Measurements from ENCODE around the gene SPP2.

Gene SPP2

DNA sequence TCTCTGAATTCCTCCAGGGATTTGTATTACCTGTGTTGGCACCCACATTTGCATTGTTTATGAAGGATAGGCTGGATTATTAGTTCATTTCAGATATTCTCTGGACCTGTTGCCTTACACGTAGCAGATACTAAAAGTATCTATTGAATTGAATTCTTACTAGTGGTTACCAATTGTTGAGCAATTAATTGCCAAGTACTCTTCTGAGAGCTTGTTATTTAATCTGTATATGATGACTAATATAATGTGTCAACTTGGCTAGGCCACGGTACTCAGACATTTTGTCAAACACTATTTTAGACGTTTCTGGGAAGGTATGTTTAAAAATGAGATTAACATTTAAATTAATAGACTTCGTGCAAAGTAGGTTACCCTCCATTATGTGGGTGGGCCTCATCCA, 2.5 kb upstream of the SPP2 start:
- in situ Hi-C loops (cut with MboI; ENCODE audit: low pct_unique_long_range_greater_than_20kb, low sequenced_read_pairs, unreplicated experiment) = no loop called here
- DNase-seq (ENCODE audit: low spot score) = no peak
- TF ChIP-seq, protein P1, sequence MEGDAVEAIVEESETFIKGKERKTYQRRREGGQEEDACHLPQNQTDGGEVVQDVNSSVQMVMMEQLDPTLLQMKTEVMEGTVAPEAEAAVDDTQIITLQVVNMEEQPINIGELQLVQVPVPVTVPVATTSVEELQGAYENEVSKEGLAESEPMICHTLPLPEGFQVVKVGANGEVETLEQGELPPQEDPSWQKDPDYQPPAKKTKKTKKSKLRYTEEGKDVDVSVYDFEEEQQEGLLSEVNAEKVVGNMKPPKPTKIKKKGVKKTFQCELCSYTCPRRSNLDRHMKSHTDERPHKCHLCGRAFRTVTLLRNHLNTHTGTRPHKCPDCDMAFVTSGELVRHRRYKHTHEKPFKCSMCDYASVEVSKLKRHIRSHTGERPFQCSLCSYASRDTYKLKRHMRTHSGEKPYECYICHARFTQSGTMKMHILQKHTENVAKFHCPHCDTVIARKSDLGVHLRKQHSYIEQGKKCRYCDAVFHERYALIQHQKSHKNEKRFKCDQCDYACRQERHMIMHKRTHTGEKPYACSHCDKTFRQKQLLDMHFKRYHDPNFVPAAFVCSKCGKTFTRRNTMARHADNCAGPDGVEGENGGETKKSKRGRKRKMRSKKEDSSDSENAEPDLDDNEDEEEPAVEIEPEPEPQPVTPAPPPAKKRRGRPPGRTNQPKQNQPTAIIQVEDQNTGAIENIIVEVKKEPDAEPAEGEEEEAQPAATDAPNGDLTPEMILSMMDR (IDR thresholded peaks at IDR 0.05; ENCODE audit: extremely low read depth, insufficient read depth, missing control alignments) = no peak

DNA sequence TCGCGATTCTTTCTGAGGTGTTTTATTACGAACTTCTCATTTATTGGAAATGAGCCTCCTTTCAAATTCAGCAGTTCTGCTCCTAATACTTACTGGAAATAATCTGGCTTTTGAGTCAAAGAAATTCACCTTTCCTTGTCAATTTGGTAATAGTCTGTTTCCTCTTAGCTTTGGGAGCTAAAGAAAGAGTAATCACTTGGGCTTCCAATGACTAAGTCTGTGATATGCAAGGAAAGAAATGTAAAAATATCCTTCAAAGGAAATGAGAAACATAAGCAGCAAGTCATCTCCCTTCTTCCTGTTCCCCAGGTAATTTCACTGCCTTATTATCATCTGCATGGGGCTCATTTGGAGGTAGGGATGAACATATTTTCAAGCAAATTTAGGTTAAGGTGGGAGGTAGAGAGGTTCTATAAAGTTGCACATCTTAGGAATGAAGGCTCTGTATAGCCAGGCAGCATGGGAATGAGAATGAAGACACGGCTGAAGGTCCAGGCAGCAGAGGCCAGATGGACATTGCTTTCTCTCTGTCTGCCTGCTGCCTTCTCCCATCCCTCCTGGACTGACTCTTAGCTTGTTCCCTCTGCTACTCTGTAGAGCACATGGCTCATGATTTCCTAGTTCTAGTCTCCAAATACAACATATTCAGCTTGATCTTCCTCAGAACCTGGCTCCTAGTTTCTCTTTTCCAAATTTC, 1.0 kb downstream of the SPP2 start:
- in situ Hi-C loops (cut with MboI; ENCODE audit: low pct_unique_long_range_greater_than_20kb, low sequenced_read_pairs, unreplicated experiment) = no loop called here
- no peak for DNase-seq (ENCODE audit: low spot score)
- TF ChIP-seq, protein P1 (IDR thresholded peaks at IDR 0.05; ENCODE audit: extremely low read depth, insufficient read depth, missing control alignments) = no peak

DNA sequence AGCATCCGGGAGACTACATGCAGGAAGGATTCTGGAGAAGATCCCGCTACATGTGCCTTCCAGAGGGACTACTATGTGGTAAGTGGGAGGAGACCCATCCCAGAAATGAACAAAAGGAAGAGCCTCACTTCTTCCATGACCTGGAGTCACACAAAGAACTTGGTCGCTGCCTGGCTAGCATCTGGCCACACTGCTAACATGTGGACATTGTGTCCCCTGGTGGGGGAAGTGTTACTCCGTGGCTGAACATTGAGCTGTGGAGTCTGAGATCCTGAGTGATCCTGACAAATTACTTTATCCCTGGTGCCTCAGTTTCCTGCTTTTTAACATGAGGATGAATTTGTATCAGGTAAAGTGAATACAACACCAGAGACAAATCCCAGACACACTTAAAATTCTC, 8.4 kb downstream of the SPP2 start:
- TF ChIP-seq, protein P1 (IDR thresholded peaks at IDR 0.05; ENCODE audit: extremely low read depth, insufficient read depth, missing control alignments) = no peak
- in situ Hi-C loops (cut with MboI; ENCODE audit: low pct_unique_long_range_greater_than_20kb, low sequenced_read_pairs, unreplicated experiment) = no loop called here
- DNase-seq (ENCODE audit: low spot score) = no peak

DNA sequence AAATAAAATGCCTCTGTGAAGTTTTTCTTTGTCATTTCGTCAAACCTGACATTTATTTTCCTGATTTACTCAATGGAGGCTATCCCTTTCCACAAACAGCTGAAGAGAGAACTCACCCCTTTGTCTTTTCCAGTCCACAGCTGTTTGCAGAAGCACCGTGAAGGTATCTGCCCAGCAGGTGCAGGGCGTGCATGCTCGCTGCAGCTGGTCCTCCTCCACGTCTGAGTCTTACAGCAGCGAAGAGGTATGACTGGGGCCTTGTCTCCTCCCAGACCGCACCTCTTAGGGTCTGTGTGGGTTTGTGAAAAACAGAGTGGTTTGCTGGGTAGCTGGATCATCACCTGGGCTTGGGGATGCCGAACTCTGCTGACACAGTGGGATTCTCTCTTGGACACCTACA, 9.7 kb downstream of the SPP2 start:
- in situ Hi-C loops (cut with MboI; ENCODE audit: low pct_unique_long_range_greater_than_20kb, low sequenced_read_pairs, unreplicated experiment) = no loop called here
- no peak for DNase-seq (ENCODE audit: low spot score)
- TF ChIP-seq, protein P1 (IDR thresholded peaks at IDR 0.05; ENCODE audit: extremely low read depth, insufficient read depth, missing control alignments) = no peak

DNA sequence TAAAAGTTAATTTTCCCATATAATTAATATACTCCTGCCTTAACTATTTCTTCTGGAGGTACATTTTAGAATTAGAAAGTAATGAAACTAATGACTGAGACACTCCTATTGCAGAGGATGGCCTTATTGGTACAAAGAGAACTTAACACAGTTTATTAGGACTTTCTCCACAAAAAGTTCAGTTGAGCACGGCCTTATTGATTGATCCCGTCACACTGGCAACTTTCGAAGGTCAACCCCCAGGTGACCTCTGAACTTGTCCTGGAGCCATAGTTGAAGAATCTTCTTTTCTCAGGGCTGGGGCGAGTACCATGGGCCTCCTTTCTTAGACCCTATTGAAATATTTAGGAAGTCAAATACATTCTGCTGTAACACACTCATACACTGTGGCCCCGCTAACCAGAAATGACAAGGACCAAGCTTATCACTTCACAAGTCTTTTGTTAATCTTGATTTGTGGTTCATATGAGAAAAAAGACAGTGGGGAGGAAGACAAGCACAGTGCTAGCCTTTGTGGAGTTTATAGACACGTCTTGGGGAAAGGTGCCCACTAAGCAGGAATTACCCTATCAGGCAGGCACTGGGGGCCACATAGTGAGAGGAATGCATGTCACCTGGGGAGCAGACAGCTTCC, 11.2 kb downstream of the SPP2 start:
- TF ChIP-seq, protein P1 (IDR thresholded peaks at IDR 0.05; ENCODE audit: extremely low read depth, insufficient read depth, missing control alignments) = no peak
- in situ Hi-C loops (cut with MboI; ENCODE audit: low pct_unique_long_range_greater_than_20kb, low sequenced_read_pairs, unreplicated experiment) = no loop called here
- no peak for DNase-seq (ENCODE audit: low spot score)

DNA sequence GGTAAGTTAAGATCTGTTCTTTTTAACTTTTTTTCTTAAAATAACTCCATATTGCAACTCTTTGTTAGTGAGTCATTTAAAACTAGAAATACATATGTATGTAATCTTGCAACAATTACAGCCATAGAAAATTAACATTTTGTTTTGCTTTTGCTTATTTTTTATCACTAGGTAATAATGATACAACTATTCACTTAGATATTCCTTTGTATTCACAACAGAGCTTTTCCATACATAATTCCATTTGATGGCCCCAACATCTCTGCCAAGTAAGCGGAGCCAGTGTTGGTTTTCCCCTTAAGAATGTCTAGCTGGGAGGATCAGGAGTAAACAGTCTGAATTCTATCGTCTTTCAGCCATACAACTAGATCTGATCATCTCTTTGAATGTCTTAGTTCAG, 16.1 kb downstream of the SPP2 start:
- no peak for DNase-seq (ENCODE audit: low spot score)
- in situ Hi-C loops (cut with MboI; ENCODE audit: low pct_unique_long_range_greater_than_20kb, low sequenced_read_pairs, unreplicated experiment) = no loop called here
- TF ChIP-seq, protein P1 (IDR thresholded peaks at IDR 0.05; ENCODE audit: extremely low read depth, insufficient read depth, missing control alignments) = no peak
